Astrocyte (in vitro differentiated cells and primary cell): ENCODE results near the gene LRCH1. TPM values are rescaled to one million over a fixed set of nuclear protein-coding genes. Genes with fewer than 3 reads are reported as not detected.

Experiments
- DNase-seq: peaks from one replicate; pipeline ENCODE4 v3.0.0-alpha.2; 2010; ENCODE audit warnings: low read depth
- FAIRE-seq: peaks from 2 replicates; lab custom pipeline; 2011; peaks lifted over from hg19 to GRCh38; lab: Jason Lieb, UNC
- H2AFZ ChIP-seq: 2 replicates; pipeline ENCODE4 v1.6.0; 2012; ENCODE audit warnings: low read depth, low read length, inconsistent platforms
- H3K27ac ChIP-seq: 2 replicates; pipeline ENCODE4 v1.5.1; 2011; ENCODE audit warnings: low read depth, low read length, inconsistent platforms
- H3K27me3 ChIP-seq: 2 replicates; pipeline ENCODE4 v1.6.0; 2011; ENCODE audit warnings: low read length, inconsistent platforms; ENCODE audit not compliant: insufficient read depth
- H3K36me3 ChIP-seq: 2 replicates; pipeline ENCODE4 v1.5.1; 2011; ENCODE audit warnings: low read length, inconsistent platforms; ENCODE audit not compliant: insufficient read depth
- H3K4me1 ChIP-seq: 2 replicates; pipeline ENCODE4 v1.5.1; 2011; ENCODE audit warnings: low read length, inconsistent platforms; ENCODE audit not compliant: insufficient read depth
- H3K4me2 ChIP-seq: 2 replicates; pipeline ENCODE4 v1.6.0; 2012; ENCODE audit warnings: low read length, inconsistent platforms
- H3K4me3 ChIP-seq: 2 replicates; pipeline ENCODE4 v1.5.1; 2011; ENCODE audit warnings: low read depth, mild to moderate bottlenecking, low read length, inconsistent platforms; ENCODE audit not compliant: insufficient read depth
- H3K79me2 ChIP-seq: 2 replicates; pipeline ENCODE4 v1.6.0; 2012; ENCODE audit warnings: mild to moderate bottlenecking, low read length, inconsistent platforms; ENCODE audit not compliant: insufficient read depth
- H3K9ac ChIP-seq: 2 replicates; pipeline ENCODE4 v1.6.0; 2012; ENCODE audit warnings: mild to moderate bottlenecking, low read length, inconsistent platforms
- H3K9me3 ChIP-seq: 2 replicates; pipeline ENCODE4 v1.5.1; 2012; ENCODE audit warnings: low read depth, mild to moderate bottlenecking, low read length, inconsistent platforms; ENCODE audit not compliant: insufficient read depth
- H4K20me1 ChIP-seq: 2 replicates; pipeline ENCODE4 v1.6.0; 2012; ENCODE audit warnings: low read length, inconsistent platforms; ENCODE audit not compliant: insufficient read depth
- H3K27ac Mint-ChIP-seq: one replicate; pipeline ENCODE4 v1.8.0; 2021; ENCODE audit warnings: mild to moderate bottlenecking, mixed read lengths; ENCODE audit not compliant: unreplicated experiment
- H3K27me3 Mint-ChIP-seq: one replicate; pipeline ENCODE4 v1.8.0; 2021; ENCODE audit warnings: low read depth, mixed read lengths; ENCODE audit not compliant: unreplicated experiment
- H3K36me3 Mint-ChIP-seq: one replicate; pipeline ENCODE4 v1.8.0; 2021; ENCODE audit warnings: low read depth, mixed read lengths; ENCODE audit not compliant: unreplicated experiment
- H3K4me1 Mint-ChIP-seq: one replicate; pipeline ENCODE4 v1.8.0; 2021; ENCODE audit warnings: low read depth, mixed read lengths; ENCODE audit not compliant: unreplicated experiment
- H3K4me3 Mint-ChIP-seq: one replicate; pipeline ENCODE4 v1.8.0; 2021; ENCODE audit warnings: mild to moderate bottlenecking, moderate library complexity, mixed read lengths; ENCODE audit not compliant: unreplicated experiment
- H3K9me3 Mint-ChIP-seq: one replicate; pipeline ENCODE4 v1.8.0; 2021; ENCODE audit warnings: mild to moderate bottlenecking, mixed read lengths; ENCODE audit not compliant: unreplicated experiment
- EZH2 ChIP-seq: IDR thresholded peaks from 2 replicates; pipeline ENCODE4 v1.6.1; 2012; ENCODE audit warnings: mild to moderate bottlenecking, low read length, inconsistent platforms; ENCODE audit not compliant: insufficient read depth
- total RNA-seq: library from RNA; stranded (reverse); gene quantifications from 2 replicates; pipeline ENCODE4 v1.2.1, GENCODE V29; 2021
- TF ChIP-seq, protein P1 (sequence below): IDR thresholded peaks from 2 replicates; pipeline ENCODE4 v1.5.1; 2011; ENCODE audit warnings: low read depth, mild to moderate bottlenecking, inconsistent platforms, low read length, moderate library complexity; ENCODE audit not compliant: insufficient read depth

Gene LRCH1
- total RNA-seq, 1 donor from 2014 or later, result 17.7 TPM

DNA sequence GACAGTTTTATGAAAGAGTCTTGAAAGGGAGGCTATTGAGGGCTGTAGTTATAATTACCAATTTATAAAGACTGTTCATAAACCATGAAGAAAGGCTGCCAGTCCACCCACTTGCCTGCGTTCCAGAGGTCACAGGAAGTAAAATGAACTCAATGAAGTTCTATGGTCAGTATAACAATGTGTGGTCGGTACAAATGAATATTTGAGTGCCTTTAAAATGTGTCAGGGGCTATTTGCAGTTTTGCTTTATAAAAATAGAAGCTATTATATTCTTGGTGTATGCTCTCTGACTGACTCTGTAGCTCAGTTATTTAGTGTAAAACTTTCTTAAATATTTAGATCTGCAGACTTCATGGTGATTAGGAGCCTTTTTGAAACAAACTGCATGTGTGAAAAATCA is 197.0 kb downstream of the LRCH1 start:
- H3K27ac Mint-ChIP-seq, result no peak overlapping the region
- H3K27me3 ChIP-seq, result no peaks in the 10 kb centered on the region
- H3K36me3 ChIP-seq, result peaks cover 13% of the 10 kb centered on the region
- H3K4me3 Mint-ChIP-seq, result no peak overlapping the region
- no peak overlapping the region for H3K4me3 ChIP-seq
- H3K27ac ChIP-seq, result no peak overlapping the region
- peaks cover 30% of the 10 kb centered on the region for H3K4me1 ChIP-seq
- peak overlapping the region; percentile 61 for H3K4me2 ChIP-seq
- no peak overlapping the region for H2AFZ ChIP-seq
- DNase-seq, result peak; percentile 73
- peaks cover 6% of the 10 kb centered on the region for H3K9me3 Mint-ChIP-seq
- no peak for TF ChIP-seq EZH2
- TF ChIP-seq, protein P1, sequence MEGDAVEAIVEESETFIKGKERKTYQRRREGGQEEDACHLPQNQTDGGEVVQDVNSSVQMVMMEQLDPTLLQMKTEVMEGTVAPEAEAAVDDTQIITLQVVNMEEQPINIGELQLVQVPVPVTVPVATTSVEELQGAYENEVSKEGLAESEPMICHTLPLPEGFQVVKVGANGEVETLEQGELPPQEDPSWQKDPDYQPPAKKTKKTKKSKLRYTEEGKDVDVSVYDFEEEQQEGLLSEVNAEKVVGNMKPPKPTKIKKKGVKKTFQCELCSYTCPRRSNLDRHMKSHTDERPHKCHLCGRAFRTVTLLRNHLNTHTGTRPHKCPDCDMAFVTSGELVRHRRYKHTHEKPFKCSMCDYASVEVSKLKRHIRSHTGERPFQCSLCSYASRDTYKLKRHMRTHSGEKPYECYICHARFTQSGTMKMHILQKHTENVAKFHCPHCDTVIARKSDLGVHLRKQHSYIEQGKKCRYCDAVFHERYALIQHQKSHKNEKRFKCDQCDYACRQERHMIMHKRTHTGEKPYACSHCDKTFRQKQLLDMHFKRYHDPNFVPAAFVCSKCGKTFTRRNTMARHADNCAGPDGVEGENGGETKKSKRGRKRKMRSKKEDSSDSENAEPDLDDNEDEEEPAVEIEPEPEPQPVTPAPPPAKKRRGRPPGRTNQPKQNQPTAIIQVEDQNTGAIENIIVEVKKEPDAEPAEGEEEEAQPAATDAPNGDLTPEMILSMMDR, result no peak
- H4K20me1 ChIP-seq, result no peaks in the 10 kb centered on the region
- peaks cover 17% of the 10 kb centered on the region for H3K4me1 Mint-ChIP-seq
- H3K9ac ChIP-seq, result no peak overlapping the region
- no peaks in the 10 kb centered on the region for H3K79me2 ChIP-seq
- H3K9me3 ChIP-seq, result no peaks in the 10 kb centered on the region
- peak; percentile 60 for FAIRE-seq
- no peaks in the 10 kb centered on the region for H3K27me3 Mint-ChIP-seq
- H3K36me3 Mint-ChIP-seq, result peaks cover 25% of the 10 kb centered on the region

DNA sequence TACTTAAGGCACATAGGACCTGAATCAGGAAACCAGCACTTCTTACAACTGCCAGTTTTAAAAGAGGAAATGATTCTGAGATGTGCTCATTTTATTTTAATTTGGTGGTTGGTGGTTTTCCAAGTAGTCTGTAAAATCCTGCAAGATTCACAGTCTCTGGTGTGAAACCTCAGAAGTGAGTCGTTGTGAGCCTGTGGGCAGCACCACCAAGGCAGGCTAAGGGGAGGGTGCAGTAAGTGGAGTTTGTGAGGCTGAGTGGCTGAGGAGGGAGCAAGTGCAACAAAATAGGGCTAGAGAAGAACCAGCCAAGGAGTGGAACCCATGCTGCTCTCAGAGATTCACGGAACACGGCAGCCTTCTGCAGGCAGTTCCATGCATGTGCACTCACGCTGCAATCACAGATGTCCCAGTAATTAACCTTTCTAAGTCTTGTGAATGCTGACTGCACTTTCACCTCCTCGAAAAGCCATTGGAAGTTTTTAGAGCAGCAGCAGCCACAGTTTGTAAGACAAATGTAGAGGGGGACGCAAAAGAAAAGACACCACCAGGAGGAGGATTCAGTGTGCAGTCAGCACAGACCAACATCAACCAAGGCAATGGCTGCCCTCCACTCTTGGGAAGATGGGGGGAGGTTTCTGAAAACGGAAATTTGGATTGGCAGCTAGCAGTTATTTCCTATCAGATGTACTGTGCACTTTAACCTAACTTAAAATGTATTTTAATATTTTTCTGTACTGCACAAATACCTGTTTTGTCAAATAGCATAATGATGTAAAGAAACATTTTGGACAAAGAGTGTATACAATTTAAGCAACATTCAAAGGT is 199.1 kb downstream of the LRCH1 start:
- FAIRE-seq, result peak; percentile 79
- Histone ChIP-seq H3K4me3 (no peak overlapping the region), H3K27ac (no peak overlapping the region), H3K9me3 (no peaks in the 10 kb centered on the region), H3K27me3 (no peaks in the 10 kb centered on the region), H3K4me2 (no peak overlapping the region), H3K36me3 (peaks cover 13% of the 10 kb centered on the region), H2AFZ (no peak overlapping the region), H3K79me2 (no peaks in the 10 kb centered on the region), H3K4me1 (peaks cover 24% of the 10 kb centered on the region), H3K9ac (no peak overlapping the region), H4K20me1 (no peaks in the 10 kb centered on the region)
- Mint-ChIP-seq H3K4me3 (no peak overlapping the region), H3K9me3 (no peaks in the 10 kb centered on the region), H3K4me1 (peaks cover 17% of the 10 kb centered on the region), H3K27me3 (no peaks in the 10 kb centered on the region), H3K27ac (no peak overlapping the region), H3K36me3 (peaks cover 7% of the 10 kb centered on the region)
- DNase-seq, result peak; percentile 60
- no peak for TF ChIP-seq EZH2

DNA sequence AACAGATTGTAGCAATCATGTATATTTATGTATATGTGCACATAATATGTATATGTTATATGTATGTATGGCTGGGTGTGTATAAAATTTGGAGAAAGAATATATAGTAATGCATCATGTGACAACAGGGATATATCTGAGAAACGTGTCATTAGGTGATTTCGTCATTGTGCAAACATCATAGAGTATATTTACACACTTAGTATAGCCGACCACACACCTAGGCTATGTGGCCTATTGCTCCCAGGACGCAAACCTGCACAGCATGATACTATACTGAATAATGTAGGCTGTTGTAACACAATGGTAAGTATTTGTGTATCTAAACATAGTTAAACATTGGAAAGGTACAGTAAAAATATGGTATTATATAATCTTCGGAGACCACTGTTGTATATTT is 200.2 kb downstream of the LRCH1 start:
- Histone ChIP-seq H3K9ac (no peak overlapping the region), H3K4me3 (no peak overlapping the region), H3K27ac (no peak overlapping the region), H3K4me2 (no peak overlapping the region), H3K79me2 (no peaks in the 10 kb centered on the region), H3K9me3 (no peaks in the 10 kb centered on the region), H3K36me3 (peaks cover 13% of the 10 kb centered on the region), H2AFZ (no peak overlapping the region), H3K27me3 (no peaks in the 10 kb centered on the region), H3K4me1 (peaks cover 24% of the 10 kb centered on the region), H4K20me1 (no peaks in the 10 kb centered on the region)
- no peak for DNase-seq
- H3K4me1 Mint-ChIP-seq, result peaks cover 15% of the 10 kb centered on the region
- peaks cover 7% of the 10 kb centered on the region for H3K36me3 Mint-ChIP-seq
- no peak for FAIRE-seq
- H3K27ac Mint-ChIP-seq, result no peak overlapping the region
- no peak overlapping the region for H3K4me3 Mint-ChIP-seq
- H3K27me3 Mint-ChIP-seq, result no peaks in the 10 kb centered on the region
- H3K9me3 Mint-ChIP-seq, result no peaks in the 10 kb centered on the region
- TF ChIP-seq, protein P1, result no peak
- no peak for TF ChIP-seq EZH2
